SK-N-SH treated with all-trans-retinoic acid at 6 μM for 48 hours (cell line): Measurements from ENCODE around the gene DHH.

Experiments used
- ATAC-seq: fragments of 200-7000 bp; cut with Tn5 transposase; 3 replicates; pipeline ENCODE4 v1.9.1; 2020; ENCODE audit warnings: mild to moderate bottlenecking, moderate library complexity
- ARNTL ChIP-seq: fragments of 450-650 bp; formaldehyde crosslinking; IDR thresholded peaks from 2 replicates; pipeline ENCODE4 v1.5.0; 2020; ENCODE audit warnings: low read depth, mild to moderate bottlenecking, moderate library complexity, borderline replicate concordance
- BACH2 ChIP-seq: fragments of 250-450 bp; sonication (Bioruptor Pico); IDR thresholded peaks from 2 replicates; pipeline ENCODE4 v1.9.0; 2021; ENCODE audit warnings: mild to moderate bottlenecking, borderline replicate concordance
- CREB5 ChIP-seq: fragments of 250-450 bp; sonication (Bioruptor Pico); IDR thresholded peaks from 2 replicates; pipeline ENCODE4 v1.5.1; 2020; ENCODE audit warnings: low read depth, mild to moderate bottlenecking, moderate library complexity
- CSDC2 ChIP-seq: fragments of 250-450 bp; sonication (Bioruptor Pico); IDR thresholded peaks from 2 replicates; pipeline ENCODE4 v1.5.0; 2020; ENCODE audit warnings: mild to moderate bottlenecking, moderate library complexity
- CSRNP3 ChIP-seq: fragments of 250-450 bp; sonication (Bioruptor Pico); IDR thresholded peaks from 2 replicates; pipeline ENCODE4 v1.5.1; 2021; ENCODE audit warnings: mild to moderate bottlenecking, moderate library complexity
- ESRRG ChIP-seq: fragments of 250-450 bp; sonication (Bioruptor Pico); IDR thresholded peaks from 2 replicates; pipeline ENCODE4 v1.6.1; 2021; ENCODE audit warnings: mild to moderate bottlenecking
- GLIS3 ChIP-seq: fragments of 250-450 bp; sonication (Bioruptor Pico); IDR thresholded peaks from 2 replicates; pipeline ENCODE4 v1.5.0; 2020; ENCODE audit warnings: mild to moderate bottlenecking, moderate library complexity
- ISL1 ChIP-seq: fragments of 250-450 bp; sonication (Bioruptor Pico); IDR thresholded peaks from 2 replicates; pipeline ENCODE4 v2.1.2; 2022; ENCODE audit warnings: mild to moderate bottlenecking, moderate library complexity
- OSR1 ChIP-seq: fragments of 250-450 bp; sonication (Bioruptor Pico); IDR thresholded peaks from 2 replicates; pipeline ENCODE4 v1.8.0; 2022; ENCODE audit warnings: moderate library complexity, mild to moderate bottlenecking, inconsistent platforms
- POU6F1 ChIP-seq: fragments of 250-450 bp; sonication (Bioruptor Pico); IDR thresholded peaks from 2 replicates; pipeline ENCODE4 v1.8.0; 2021; ENCODE audit warnings: low read depth, mild to moderate bottlenecking, moderate library complexity, borderline replicate concordance
- PPARA ChIP-seq: fragments of 250-450 bp; sonication (Bioruptor Pico); IDR thresholded peaks from 2 replicates; pipeline ENCODE4 v1.5.0; 2020; ENCODE audit warnings: mild to moderate bottlenecking, borderline replicate concordance
- RARB ChIP-seq: fragments of 250-450 bp; sonication (Bioruptor Pico); IDR thresholded peaks from 2 replicates; pipeline ENCODE4 v1.8.0; 2021; ENCODE audit warnings: mild to moderate bottlenecking, moderate library complexity
- TCF4 ChIP-seq: fragments of 250-450 bp; sonication (Bioruptor Pico); IDR thresholded peaks from 2 replicates; pipeline ENCODE4 v1.8.0; 2021; ENCODE audit warnings: mild to moderate bottlenecking, moderate library complexity, borderline replicate concordance
- TOX ChIP-seq: fragments of 250-450 bp; sonication (Bioruptor Pico); IDR thresholded peaks from 2 replicates; pipeline ENCODE4 v1.8.0; 2021; ENCODE audit warnings: mild to moderate bottlenecking, moderate library complexity, borderline replicate concordance
- TSHZ2 ChIP-seq: fragments of 250-450 bp; sonication (Bioruptor Pico); IDR thresholded peaks from 2 replicates; pipeline ENCODE4 v1.5.0; 2020; ENCODE audit warnings: mild to moderate bottlenecking, moderate library complexity
- ZC3H10 ChIP-seq: fragments of 250-450 bp; sonication (Bioruptor Pico); IDR thresholded peaks from 2 replicates; pipeline ENCODE4 v1.5.1; 2021; ENCODE audit warnings: mild to moderate bottlenecking, moderate library complexity
- ZFP3 ChIP-seq: fragments of 250-450 bp; sonication (Bioruptor Pico); IDR thresholded peaks from 2 replicates; pipeline ENCODE4 v1.5.0; 2020; ENCODE audit warnings: mild to moderate bottlenecking, moderate library complexity
- ZFP30 ChIP-seq: fragments of 450-650 bp; formaldehyde crosslinking; IDR thresholded peaks from 2 replicates; pipeline ENCODE4 v1.5.0; 2022; ENCODE audit warnings: mild to moderate bottlenecking, moderate library complexity
- ZNF70 ChIP-seq: fragments of 450-650 bp; formaldehyde crosslinking; IDR thresholded peaks from 2 replicates; pipeline ENCODE4 v1.5.0; 2020; ENCODE audit warnings: mild to moderate bottlenecking, moderate library complexity
- ZNF8 ChIP-seq: fragments of 450-650 bp; formaldehyde crosslinking; IDR thresholded peaks from 2 replicates; pipeline ENCODE4 v1.5.0; 2020; ENCODE audit warnings: mild to moderate bottlenecking, moderate library complexity

The DHH gene

GRCh38 chr12:49079793-49080192, 14.8 kb downstream of the DHH start:
- no peak for TF ChIP-seq ZFP3 (CRISPR knock-in tag)
- no peak for TF ChIP-seq TCF4 (CRISPR knock-in tag)
- no peak for TF ChIP-seq GLIS3 (CRISPR knock-in tag)
- no peak for TF ChIP-seq BACH2 (CRISPR knock-in tag)
- no peak for TF ChIP-seq ZC3H10 (CRISPR knock-in tag)
- TF ChIP-seq ZNF8 (CRISPR knock-in tag): no peak
- TF ChIP-seq ISL1 (CRISPR knock-in tag): no peak
- no peak for TF ChIP-seq POU6F1 (CRISPR knock-in tag)
- no peak for TF ChIP-seq CREB5 (CRISPR knock-in tag)
- TF ChIP-seq TOX (CRISPR knock-in tag): no peak
- no peak for TF ChIP-seq CSDC2
- TF ChIP-seq OSR1 (CRISPR knock-in tag): no peak
- TF ChIP-seq ZFP30 (CRISPR knock-in tag): no peak
- no peak for TF ChIP-seq ARNTL (CRISPR knock-in tag)
- no peak for TF ChIP-seq TSHZ2
- no peak for TF ChIP-seq CSRNP3
- no peak for TF ChIP-seq ZNF70 (CRISPR knock-in tag)
- TF ChIP-seq, all 23 proteins: peak for 0
- no peak for ATAC-seq

GRCh38 chr12:49070971-49071370, 23.6 kb downstream of the DHH start:
- no peak for TF ChIP-seq GLIS3 (CRISPR knock-in tag)
- TF ChIP-seq TCF4 (CRISPR knock-in tag): no peak
- TF ChIP-seq CREB5 (CRISPR knock-in tag): no peak
- TF ChIP-seq CSDC2: no peak
- no peak for TF ChIP-seq ZNF70 (CRISPR knock-in tag)
- TF ChIP-seq CSRNP3: no peak
- no peak for TF ChIP-seq ZFP30 (CRISPR knock-in tag)
- TF ChIP-seq RARB (CRISPR knock-in tag): no peak
- TF ChIP-seq ZC3H10 (CRISPR knock-in tag): no peak
- no peak for TF ChIP-seq ESRRG
- no peak for TF ChIP-seq POU6F1 (CRISPR knock-in tag)
- no peak for TF ChIP-seq ZFP3 (CRISPR knock-in tag)
- TF ChIP-seq TOX (CRISPR knock-in tag): no peak
- TF ChIP-seq ISL1 (CRISPR knock-in tag): no peak
- no peak for TF ChIP-seq TSHZ2
- TF ChIP-seq ARNTL (CRISPR knock-in tag): no peak
- TF ChIP-seq PPARA (CRISPR knock-in tag): no peak
- ATAC-seq: no peak
